Activated CD4-positive, alpha-beta T cell treated with anti-CD3 and anti-CD28 coated beads, Interleukin-2, amount 50 U/mL, for 16 hours (primary cell): Measurements from ENCODE around the gene PID1.

Experiments
- DNase-seq: peaks from one replicate; pipeline ENCODE4 v3.0.0-alpha.2; 2020

Gene PID1

GRCh38 chr2:229270551-229271410 lies at the start of gene PID1:
Gene PID1 (minus strand): TSS chr2:229271287. CDS start chr2:229271043, 244 bp downstream.
- no peak for DNase-seq

- no peak for DNase-seq
These were observed 48.5 kb upstream of the PID1 start for GRCh38 chr2:229319558-229319957.

GRCh38 chr2:229314117-229314516 lies 43.0 kb upstream of the PID1 start:
- no peak for DNase-seq

- no peak for DNase-seq
These were observed 42.5 kb upstream of the PID1 start for GRCh38 chr2:229313591-229313990.

GRCh38 chr2:229301237-229301636 lies 30.1 kb upstream of the PID1 start:
- no peak for DNase-seq

- no peak for DNase-seq
These were observed 29.7 kb upstream of the PID1 start for GRCh38 chr2:229300790-229301189.

GRCh38 chr2:229300371-229300770 lies 29.3 kb upstream of the PID1 start:
- DNase-seq, result no peak

GRCh38 chr2:229297247-229297646 lies 26.2 kb upstream of the PID1 start:
- no peak for DNase-seq

GRCh38 chr2:229296536-229296935 lies 25.4 kb upstream of the PID1 start:
- no peak for DNase-seq

- no peak for DNase-seq
These were observed 24.9 kb upstream of the PID1 start for GRCh38 chr2:229296016-229296415.

- no peak for DNase-seq
These were observed 16.7 kb upstream of the PID1 start for GRCh38 chr2:229287823-229288222.

- no peak for DNase-seq
These were observed 11.9 kb upstream of the PID1 start for GRCh38 chr2:229282758-229283546.

- no peak for DNase-seq
These were observed 8.4 kb upstream of the PID1 start for GRCh38 chr2:229279516-229279915.

GRCh38 chr2:229275506-229275905 lies 4.4 kb upstream of the PID1 start:
- DNase-seq, result no peak

- DNase-seq, result peak; percentile 24
These were observed 2.7 kb upstream of the PID1 start for GRCh38 chr2:229273723-229274338.

GRCh38 chr2:229273006-229273722 lies 2.1 kb upstream of the PID1 start:
- DNase-seq, result no peak

- no peak for DNase-seq
These were observed 1.1 kb downstream of the PID1 start for GRCh38 chr2:229269941-229270340.

- no peak for DNase-seq
These were observed 1.9 kb downstream of the PID1 start for GRCh38 chr2:229269146-229269545.

GRCh38 chr2:229268626-229269025 lies 2.5 kb downstream of the PID1 start:
- DNase-seq, result no peak

- DNase-seq, result no peak
These were observed 4.0 kb downstream of the PID1 start for GRCh38 chr2:229267080-229267479.

GRCh38 chr2:229265727-229266126 lies 5.4 kb downstream of the PID1 start:
- no peak for DNase-seq

- no peak for DNase-seq
These were observed 9.5 kb downstream of the PID1 start for GRCh38 chr2:229261599-229261998.

- DNase-seq, result no peak
These were observed 10.0 kb downstream of the PID1 start for GRCh38 chr2:229261076-229261475.
